Measurements from ENCODE around the gene B3GALT6. TPM values are rescaled to one million over a fixed set of nuclear protein-coding genes. Genes with fewer than 3 reads are reported as not detected.

Gene B3GALT6
- total RNA-seq, 2 experiments from 2014 or later = 22.4 to 23.0 TPM

- ChIA-PET CTCF (no interaction called here), POLR2A (no interaction called here)
These were observed 36.2 kb downstream of the B3GALT6 start for GRCh38 chr1:1268284-1268682.

GRCh38 chr1:1270813-1271212 lies 38.8 kb downstream of the B3GALT6 start:
- CTCF ChIA-PET = interaction anchor here (1.0 to 2.7 kb wide), 3 partner anchors 13 to 169 kb away, joined by 3 to 13 read pairs (median 4); no protein-coding TSS in a partner anchor
- POLR2A ChIA-PET = no interaction called here

GRCh38 chr1:1272341-1273208 lies 40.5 kb downstream of the B3GALT6 start:
- ChIA-PET CTCF (interaction anchor here (1.0 to 2.7 kb wide), 3 partner anchors 100 to 150 kb away, joined by 3 to 13 read pairs (median 5); no protein-coding TSS in a partner anchor), POLR2A (no interaction called here)

GRCh38 chr1:1273209-1273511 lies 41.1 kb downstream of the B3GALT6 start:
- ChIA-PET CTCF (interaction anchor here (1.0 to 1.4 kb wide), 4 partner anchors 19 to 151 kb away, joined by 3 to 5 read pairs (median 4); no protein-coding TSS in a partner anchor), POLR2A (interaction anchor here (0.5 to 0.6 kb wide), 6 partner anchors 19 to 593 kb away, joined by 3 to 7 read pairs (median 4); partner anchors contain the start of genes B3GALT6 and SDF4)

GRCh38 chr1:1273512-1274298 lies 41.7 kb downstream of the B3GALT6 start, which contains the start of gene UBE2J2:
Gene UBE2J2 (minus strand): TSS chr1:1273854. CDS start chr1:1267992, 5,862 bp downstream.
- ChIA-PET CTCF (interaction anchor here (1.0 to 1.4 kb wide), 5 partner anchors 18 to 290 kb away, joined by 3 to 5 read pairs (median 3); no protein-coding TSS in a partner anchor), POLR2A (interaction anchor here (0.5 to 0.6 kb wide), 6 partner anchors 18 to 592 kb away, joined by 3 to 7 read pairs (median 4); partner anchors contain the start of genes B3GALT6 and SDF4)

- CTCF ChIA-PET = interaction anchor here (1.0 to 1.4 kb wide), 4 partner anchors 17 to 291 kb away, joined by 3 to 5 read pairs (median 3); no protein-coding TSS in a partner anchor
These were observed 42.4 kb downstream of the B3GALT6 start for GRCh38 chr1:1274299-1274930.

GRCh38 chr1:1274931-1275431 lies 42.9 kb downstream of the B3GALT6 start:
- CTCF ChIA-PET = interaction anchor here (1.1 to 1.3 kb wide), 2 partner anchors 24 to 292 kb away, joined by 3 read pairs; no protein-coding TSS in a partner anchor
- POLR2A ChIA-PET = no interaction called here

More at GRCh38 chr1:1274299-1274930, 42.4 kb downstream of the B3GALT6 start:
- POLR2A ChIA-PET = no interaction called here

GRCh38 chr1:1275836-1276235 lies 43.8 kb downstream of the B3GALT6 start:
- CTCF ChIA-PET = interaction anchor here (1.1 kb wide), 1 partner anchor 25 kb away, joined by 3 read pairs; no protein-coding TSS in a partner anchor
- POLR2A ChIA-PET = no interaction called here

- ChIA-PET POLR2A (interaction anchor here (0.7 kb wide), 1 partner anchor 75 kb away, joined by 3 read pairs; no protein-coding TSS in a partner anchor), CTCF (no interaction called here)
These were observed 46.6 kb downstream of the B3GALT6 start for GRCh38 chr1:1278620-1279019.

- ChIA-PET POLR2A (interaction anchor here (0.7 kb wide), 2 partner anchors 75 to 116 kb away, joined by 3 to 4 read pairs; no protein-coding TSS in a partner anchor), CTCF (no interaction called here)
These were observed 47.0 kb downstream of the B3GALT6 start for GRCh38 chr1:1279028-1279427.

GRCh38 chr1:1280782-1281481 lies 48.9 kb downstream of the B3GALT6 start:
- ChIA-PET CTCF (no interaction called here), POLR2A (interaction anchor here (1.1 kb wide), 1 partner anchor 17 kb away, joined by 3 read pairs; no protein-coding TSS in a partner anchor)

GRCh38 chr1:1281533-1282321 lies 49.7 kb downstream of the B3GALT6 start:
- ChIA-PET CTCF (interaction anchor here (0.6 kb wide), 1 partner anchor 21 kb away, joined by 3 read pairs; no protein-coding TSS in a partner anchor), POLR2A (interaction anchor here (1.1 kb wide), 1 partner anchor 18 kb away, joined by 3 read pairs; no protein-coding TSS in a partner anchor)

GRCh38 chr1:1282998-1283397 lies 51.0 kb downstream of the B3GALT6 start:
- CTCF ChIA-PET = interaction anchor here (0.9 kb wide), 1 partner anchor 18 kb away, joined by 4 read pairs; no protein-coding TSS in a partner anchor
- POLR2A ChIA-PET = no interaction called here

- CTCF ChIA-PET = interaction anchor here (0.9 kb wide), 1 partner anchor 18 kb away, joined by 4 read pairs; no protein-coding TSS in a partner anchor
- POLR2A ChIA-PET = no interaction called here
These were observed 51.8 kb downstream of the B3GALT6 start for GRCh38 chr1:1283821-1284220.

Data from activated CD8-positive, alpha-beta memory T cell treated with anti-CD3 and anti-CD28 coated beads for 36 hours (primary cell).